K562 (cell line): ENCODE measurements around the gene PRSS22. TPM values are rescaled to one million over a fixed set of nuclear protein-coding genes. Genes with fewer than 3 reads are reported as not detected.
A peak's percentile ranks its signal among the peaks of the same experiment; 100 is the strongest.

Experiments
- CREB1 ChIP-seq, 2 experiments: sonication (generic) in 1 of 2; formaldehyde crosslinking in 1 of 2; IDR thresholded peaks; 2 replicates each; pipeline versions ENCODE4 v1.6.1 to v1.8.0; 2012 to 2022; ENCODE audit warnings: inconsistent platforms in 1 of 2, mild to moderate bottlenecking in 1 of 2, missing genetic modification reagents in 1 of 2, moderate library complexity in 1 of 2
- CXXC5 ChIP-seq: fragments of 250-450 bp; sonication (Bioruptor Pico); IDR thresholded peaks from 2 replicates; pipeline ENCODE4 v1.8.0; 2022; ENCODE audit warnings: inconsistent platforms, mild to moderate bottlenecking, moderate library complexity
- EZH2 ChIP-seq: IDR thresholded peaks from 2 replicates; pipeline ENCODE4 v1.6.1; 2012; ENCODE audit warnings: low read depth, mild to moderate bottlenecking, inconsistent platforms, low read length, borderline replicate concordance
- HDAC1 ChIP-seq, 2 experiments: fragments of 450-650 bp; IDR thresholded peaks; 2 replicates each; pipeline ENCODE4 v1.6.1; 2016 to 2017; ENCODE audit warnings: inconsistent platforms in 1 of 2, mild to moderate bottlenecking in 1 of 2, moderate library complexity in 1 of 2
- KAT2B ChIP-seq: IDR thresholded peaks from one replicate; pipeline ENCODE4 v1.6.1; 2012; ENCODE audit warnings: low read depth, mild to moderate bottlenecking, control low read depth, inconsistent platforms, low read length, moderate library complexity
- KDM5B ChIP-seq: fragments of 200-600 bp; sonication (generic); IDR thresholded peaks from 2 replicates; pipeline ENCODE4 v1.6.1; 2012; ENCODE audit warnings: low read depth, mild to moderate bottlenecking, moderate library complexity, low read length, control low read depth, inconsistent platforms; ENCODE audit not compliant: insufficient replicate concordance
- KLF10 ChIP-seq: fragments of 250-450 bp; sonication (Bioruptor Pico); IDR thresholded peaks from 2 replicates; pipeline ENCODE4 v1.6.1; 2021; ENCODE audit warnings: matching md5 sums
- MAFF ChIP-seq: IDR thresholded peaks from 2 replicates; pipeline ENCODE4 v1.6.1; 2012; ENCODE audit warnings: low read length, improper control_type of control experiment
- MYBL2 ChIP-seq, 2 experiments: fragments of 450-650 bp in 1 of 2; sonication (generic) in 1 of 2; formaldehyde crosslinking in 1 of 2; IDR thresholded peaks; 2 replicates each; pipeline versions ENCODE4 v1.6.1 to v1.8.1; 2017 to 2022; ENCODE audit warnings: borderline replicate concordance in 1 of 2, inconsistent platforms in 1 of 2, low read depth in 1 of 2, mild to moderate bottlenecking in 1 of 2, missing genetic modification reagents in 1 of 2, moderate library complexity in 1 of 2
- NFRKB ChIP-seq: fragments of 450-650 bp; IDR thresholded peaks from 2 replicates; pipeline ENCODE4 v1.6.1; 2016; ENCODE audit warnings: low read depth
- PTBP1 ChIP-seq: fragments of 200-400 bp; formaldehyde crosslinking; IDR thresholded peaks from 2 replicates; pipeline ENCODE4 v1.6.1; 2017; ENCODE audit warnings: low read depth, low read length
- SREBF1 ChIP-seq: fragments of 150-350 bp; IDR thresholded peaks from 2 replicates; pipeline ENCODE4 v1.6.1; 2014; ENCODE audit warnings: antibody characterized with exemption, low read depth, low read length, borderline replicate concordance
- STAG1 ChIP-seq: sonication (generic); formaldehyde crosslinking; IDR thresholded peaks from 2 replicates; pipeline ENCODE4 v1.5.0; 2020; ENCODE audit warnings: missing genetic modification reagents, borderline replicate concordance
- TAF7 ChIP-seq: fragments of 450-650 bp; IDR thresholded peaks from 2 replicates; pipeline ENCODE4 v1.6.1; 2016; ENCODE audit warnings: missing genetic modification characterization, missing compliant biosample characterization
- ZBTB7A ChIP-seq: IDR thresholded peaks from 2 replicates; pipeline ENCODE4 v1.6.1; 2011; ENCODE audit warnings: low read depth, mild to moderate bottlenecking, low read length, moderate library complexity, borderline replicate concordance; ENCODE audit not compliant: control insufficient read depth
- ZC3H4 ChIP-seq: sonication (generic); formaldehyde crosslinking; IDR thresholded peaks from 2 replicates; pipeline ENCODE4 v1.9.0; 2021; ENCODE audit warnings: missing genetic modification reagents, borderline replicate concordance
- ZNF165 ChIP-seq: fragments of 250-450 bp; sonication (Bioruptor Pico); IDR thresholded peaks from 2 replicates; pipeline ENCODE4 v1.4.0; 2020; ENCODE audit warnings: borderline replicate concordance
- ZNF644 ChIP-seq: fragments of 200-800 bp; sonication (Bioruptor generic); IDR thresholded peaks from 2 replicates; pipeline ENCODE4 v1.6.1; 2016; ENCODE audit warnings: low read depth, missing genetic modification characterization, missing compliant biosample characterization
- polyA plus RNA-seq, 8 experiments: library from polyadenylated mRNA; depleted of rRNA in 4 of 8; stranded (reverse) in 5 of 8; unstranded in 3 of 8; fragments of >200 nt; fragmentation: Nextera tagmentation in 2 of 8; fragmentation: Illumina TruSeq in 1 of 8; extraction: Ambion mirVana in 2 of 8; extraction: Trizol in 1 of 8; gene quantifications; 2 replicates each; pipeline versions ENCODE4 v1.2.1 to v1.2.3, GENCODE V29; 2011 to 2014; ENCODE audit warnings: inconsistent platforms in 1 of 8, missing spikeins in 1 of 8
- total RNA-seq, 7 experiments: library from RNA; depleted of rRNA in 6 of 7; stranded (reverse); fragments of >200 nt in 6 of 7; fragmentation: Illumina TruSeq in 2 of 7; extraction: Trizol in 2 of 7; gene quantifications; 2 replicates each; pipeline versions ENCODE4 v1.2.1 to v1.2.3, GENCODE V29; 2011 to 2021; ENCODE audit warnings: low replicate concordance in 1 of 7
- TF ChIP-seq, protein P1 (sequence below), 2 experiments: fragments of 450-650 bp in 1 of 2; IDR thresholded peaks; 2 replicates each; pipeline ENCODE4 v1.6.1; 2011 to 2017; ENCODE audit warnings: low read depth in 2 of 2, antibody characterized with exemption in 1 of 2, borderline replicate concordance in 1 of 2, low read length in 1 of 2, mild to moderate bottlenecking in 1 of 2, mixed read lengths in 1 of 2; ENCODE audit not compliant: control insufficient read depth in 1 of 2
- TF ChIP-seq, protein P2 (sequence below): fragments of 450-650 bp; formaldehyde crosslinking; IDR thresholded peaks from 2 replicates; pipeline ENCODE4 v1.4.0; 2022; ENCODE audit warnings: mild to moderate bottlenecking, moderate library complexity
- TF ChIP-seq, protein P3 (sequence below): sonication (generic); formaldehyde crosslinking; IDR thresholded peaks from 2 replicates; pipeline ENCODE4 v1.8.1; 2022; ENCODE audit warnings: missing genetic modification reagents

The PRSS22 gene
- total and polyA plus RNA-seq, 9 of the 15 experiments (the other 6 are each of a cell fraction or from before 2014, with no cell fraction given) = 0.13 to 0.42 TPM; not detected in 7

DNA sequence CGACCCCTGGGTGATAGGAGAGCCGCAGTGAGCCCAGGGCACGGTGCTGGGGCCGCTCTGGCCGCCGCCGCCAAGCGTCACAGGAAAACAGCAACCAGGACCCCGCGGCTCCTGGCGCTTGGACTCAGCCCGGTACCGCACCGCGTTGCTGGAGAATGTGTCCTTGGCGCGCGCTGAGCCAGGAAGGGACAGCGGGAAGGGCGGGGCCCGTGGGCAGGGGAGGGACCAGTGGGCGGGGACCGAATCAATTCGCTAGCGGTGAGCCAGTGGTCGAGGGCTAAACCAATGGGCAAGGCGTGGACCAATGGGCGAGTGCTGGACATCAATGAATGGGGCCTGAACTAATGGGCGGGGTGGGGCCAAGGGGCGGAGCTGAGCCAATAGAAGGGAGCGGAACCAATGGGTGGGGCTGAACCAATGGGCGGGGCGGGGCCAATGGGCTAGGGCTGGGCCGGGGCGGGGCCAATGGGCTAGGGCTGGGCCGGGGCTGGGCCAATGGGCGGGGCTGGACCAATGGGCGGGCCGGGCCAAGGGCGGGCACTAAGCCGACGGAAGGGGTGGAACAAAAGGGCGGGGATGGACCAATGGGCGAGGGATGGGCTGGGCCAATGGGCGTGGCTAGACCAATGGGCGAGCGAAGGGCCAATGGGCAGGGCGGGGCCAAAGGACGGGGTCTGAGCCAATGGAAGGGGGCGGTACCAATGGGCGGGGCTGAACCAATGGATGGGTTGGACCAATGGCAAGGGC, 47.4 kb upstream of the PRSS22 start (continued):
- TF ChIP-seq ZBTB7A = no peak; the same call in 1 of the 2 replicates
- no peak for TF ChIP-seq MAFF
- no peak for TF ChIP-seq KAT2B
- TF ChIP-seq KDM5B = peak; percentile 98
- no peak; a peak in 2 of 4 replicates for TF ChIP-seq HDAC1 (IDR thresholded peaks at IDR 0.05)
- TF ChIP-seq, protein P1, sequence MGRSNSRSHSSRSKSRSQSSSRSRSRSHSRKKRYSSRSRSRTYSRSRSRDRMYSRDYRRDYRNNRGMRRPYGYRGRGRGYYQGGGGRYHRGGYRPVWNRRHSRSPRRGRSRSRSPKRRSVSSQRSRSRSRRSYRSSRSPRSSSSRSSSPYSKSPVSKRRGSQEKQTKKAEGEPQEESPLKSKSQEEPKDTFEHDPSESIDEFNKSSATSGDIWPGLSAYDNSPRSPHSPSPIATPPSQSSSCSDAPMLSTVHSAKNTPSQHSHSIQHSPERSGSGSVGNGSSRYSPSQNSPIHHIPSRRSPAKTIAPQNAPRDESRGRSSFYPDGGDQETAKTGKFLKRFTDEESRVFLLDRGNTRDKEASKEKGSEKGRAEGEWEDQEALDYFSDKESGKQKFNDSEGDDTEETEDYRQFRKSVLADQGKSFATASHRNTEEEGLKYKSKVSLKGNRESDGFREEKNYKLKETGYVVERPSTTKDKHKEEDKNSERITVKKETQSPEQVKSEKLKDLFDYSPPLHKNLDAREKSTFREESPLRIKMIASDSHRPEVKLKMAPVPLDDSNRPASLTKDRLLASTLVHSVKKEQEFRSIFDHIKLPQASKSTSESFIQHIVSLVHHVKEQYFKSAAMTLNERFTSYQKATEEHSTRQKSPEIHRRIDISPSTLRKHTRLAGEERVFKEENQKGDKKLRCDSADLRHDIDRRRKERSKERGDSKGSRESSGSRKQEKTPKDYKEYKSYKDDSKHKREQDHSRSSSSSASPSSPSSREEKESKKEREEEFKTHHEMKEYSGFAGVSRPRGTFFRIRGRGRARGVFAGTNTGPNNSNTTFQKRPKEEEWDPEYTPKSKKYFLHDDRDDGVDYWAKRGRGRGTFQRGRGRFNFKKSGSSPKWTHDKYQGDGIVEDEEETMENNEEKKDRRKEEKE (IDR thresholded peaks at IDR 0.05; ENCODE audit: borderline replicate concordance in 1 of 2, control insufficient read depth in 1 of 2, low read depth in 2 of 2, low read length in 1 of 2) = no peak
- no peak for TF ChIP-seq KLF10 (CRISPR knock-in tag)
- no peak for TF ChIP-seq ZC3H4
- TF ChIP-seq, protein P2, sequence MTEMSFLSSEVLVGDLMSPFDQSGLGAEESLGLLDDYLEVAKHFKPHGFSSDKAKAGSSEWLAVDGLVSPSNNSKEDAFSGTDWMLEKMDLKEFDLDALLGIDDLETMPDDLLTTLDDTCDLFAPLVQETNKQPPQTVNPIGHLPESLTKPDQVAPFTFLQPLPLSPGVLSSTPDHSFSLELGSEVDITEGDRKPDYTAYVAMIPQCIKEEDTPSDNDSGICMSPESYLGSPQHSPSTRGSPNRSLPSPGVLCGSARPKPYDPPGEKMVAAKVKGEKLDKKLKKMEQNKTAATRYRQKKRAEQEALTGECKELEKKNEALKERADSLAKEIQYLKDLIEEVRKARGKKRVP (CRISPR knock-in tag) = no peak
- no peak for TF ChIP-seq PTBP1
- no peak for TF ChIP-seq ZNF165 (CRISPR knock-in tag)
- TF ChIP-seq CREB1 (IDR thresholded peaks at IDR 0.05) = no peak; the same call in 1 of the 2 replicates
- TF ChIP-seq CREB1 (CRISPR knock-in tag; IDR thresholded peaks at IDR 0.05) = peak; percentile 23; the same call in 1 of the 2 replicates
- peak; percentile 84 for TF ChIP-seq TAF7 (tag)
- no peak for TF ChIP-seq STAG1
- TF ChIP-seq, protein P3, sequence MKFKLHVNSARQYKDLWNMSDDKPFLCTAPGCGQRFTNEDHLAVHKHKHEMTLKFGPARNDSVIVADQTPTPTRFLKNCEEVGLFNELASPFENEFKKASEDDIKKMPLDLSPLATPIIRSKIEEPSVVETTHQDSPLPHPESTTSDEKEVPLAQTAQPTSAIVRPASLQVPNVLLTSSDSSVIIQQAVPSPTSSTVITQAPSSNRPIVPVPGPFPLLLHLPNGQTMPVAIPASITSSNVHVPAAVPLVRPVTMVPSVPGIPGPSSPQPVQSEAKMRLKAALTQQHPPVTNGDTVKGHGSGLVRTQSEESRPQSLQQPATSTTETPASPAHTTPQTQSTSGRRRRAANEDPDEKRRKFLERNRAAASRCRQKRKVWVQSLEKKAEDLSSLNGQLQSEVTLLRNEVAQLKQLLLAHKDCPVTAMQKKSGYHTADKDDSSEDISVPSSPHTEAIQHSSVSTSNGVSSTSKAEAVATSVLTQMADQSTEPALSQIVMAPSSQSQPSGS (CRISPR knock-in tag) = no peak
- no peak for TF ChIP-seq EZH2
- TF ChIP-seq MYBL2 (IDR thresholded peaks at IDR 0.05; ENCODE audit: low read depth) = no peak
- no peak for TF ChIP-seq MYBL2 (CRISPR knock-in tag; IDR thresholded peaks at IDR 0.05; ENCODE audit: borderline replicate concordance)
- TF ChIP-seq NFRKB = no peak
- no peak for TF ChIP-seq SREBF1
- 0 out of 2 replicates have a peak, but pooled peaks have one; percentile 58 for TF ChIP-seq CXXC5 (CRISPR knock-in tag)
- TF ChIP-seq ZNF644 = no peak
